ENCODE measurements around the gene UCHL5. TPM values are rescaled to one million over a fixed set of nuclear protein-coding genes. Genes with fewer than 3 reads are reported as not detected.

Gene UCHL5
- total and polyA plus RNA-seq, 2 donors (not counting 3 experiments of a cell fraction or from before 2014, with no cell fraction given): 9.8 to 45.6 TPM

DNA sequence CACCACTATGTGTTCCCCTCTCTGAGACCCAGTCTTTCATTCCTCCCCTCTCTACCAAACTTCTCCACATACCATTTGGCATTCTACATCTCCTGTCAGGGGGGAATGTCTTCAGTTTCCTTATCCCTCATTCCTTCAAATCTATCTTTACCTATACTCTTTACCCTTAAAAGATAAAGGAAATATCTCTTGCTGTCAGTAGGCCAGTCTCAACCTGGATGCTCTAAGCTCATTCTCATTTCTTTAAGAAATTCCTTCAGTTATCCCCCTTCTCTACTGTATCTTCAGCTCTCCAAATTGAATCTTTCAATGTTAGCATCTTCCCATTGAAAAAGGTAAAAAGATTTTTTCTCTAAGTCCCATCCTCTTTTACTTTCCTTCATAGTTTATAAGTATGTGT lies 6.8 kb upstream of the UCHL5 start:
- FAIRE-seq: no peak
- no peak overlapping the region for H3K9ac ChIP-seq (replicated peaks; ENCODE audit: extremely low read depth, insufficient read depth, low read length)
- H3K4me2 ChIP-seq (ENCODE audit: insufficient read depth, low read length): no peak overlapping the region
- peaks cover 85% of the 10 kb centered on the region for H3K79me2 ChIP-seq (ENCODE audit: control insufficient read depth, insufficient read depth, low read length)
- no TSS peak for BruUV-seq (replicated peaks)
- POLR2A ChIA-PET: interaction anchor here (0.6 kb wide), 1 partner anchor 498 kb away, joined by 4 read pairs; no protein-coding TSS in a partner anchor
- no peaks in the 10 kb centered on the region for H3K9me1 ChIP-seq (replicated peaks; ENCODE audit: control insufficient read depth, extremely low read depth, insufficient read depth, low read length)
- H3K27ac ChIP-seq (ENCODE audit: insufficient read depth, low read depth, low read length): no peak overlapping the region
- peaks cover 11% of the 10 kb centered on the region for H3K4me1 ChIP-seq (ENCODE audit: control insufficient read depth, extremely low read depth, insufficient read depth, low read length)
- TF ChIP-seq EZH2 (IDR thresholded peaks at IDR 0.05; ENCODE audit: borderline replicate concordance, low read depth, low read length, severe bottlenecking) (no peak), JUN (IDR thresholded peaks at IDR 0.05; ENCODE audit: borderline replicate concordance, insufficient read depth, insufficient read length, low read depth) (no peak), FOS (IDR thresholded peaks at IDR 0.05; ENCODE audit: borderline replicate concordance, insufficient read depth, low read length) (no peak), GATA2 (IDR thresholded peaks at IDR 0.05; ENCODE audit: insufficient read depth, insufficient read length, low read depth, low read length) (no peak), MYC (IDR thresholded peaks at IDR 0.05; ENCODE audit: low read depth, low read length) (no peak), POLR2AphosphoS5 (IDR thresholded peaks at IDR 0.05; ENCODE audit: insufficient read depth, low read depth, low read length) (no peak), POLR2A (IDR thresholded peaks at IDR 0.05; ENCODE audit: low read depth, low read length) (no peak)
- TF ChIP-seq, protein P1, sequence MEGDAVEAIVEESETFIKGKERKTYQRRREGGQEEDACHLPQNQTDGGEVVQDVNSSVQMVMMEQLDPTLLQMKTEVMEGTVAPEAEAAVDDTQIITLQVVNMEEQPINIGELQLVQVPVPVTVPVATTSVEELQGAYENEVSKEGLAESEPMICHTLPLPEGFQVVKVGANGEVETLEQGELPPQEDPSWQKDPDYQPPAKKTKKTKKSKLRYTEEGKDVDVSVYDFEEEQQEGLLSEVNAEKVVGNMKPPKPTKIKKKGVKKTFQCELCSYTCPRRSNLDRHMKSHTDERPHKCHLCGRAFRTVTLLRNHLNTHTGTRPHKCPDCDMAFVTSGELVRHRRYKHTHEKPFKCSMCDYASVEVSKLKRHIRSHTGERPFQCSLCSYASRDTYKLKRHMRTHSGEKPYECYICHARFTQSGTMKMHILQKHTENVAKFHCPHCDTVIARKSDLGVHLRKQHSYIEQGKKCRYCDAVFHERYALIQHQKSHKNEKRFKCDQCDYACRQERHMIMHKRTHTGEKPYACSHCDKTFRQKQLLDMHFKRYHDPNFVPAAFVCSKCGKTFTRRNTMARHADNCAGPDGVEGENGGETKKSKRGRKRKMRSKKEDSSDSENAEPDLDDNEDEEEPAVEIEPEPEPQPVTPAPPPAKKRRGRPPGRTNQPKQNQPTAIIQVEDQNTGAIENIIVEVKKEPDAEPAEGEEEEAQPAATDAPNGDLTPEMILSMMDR (IDR thresholded peaks at IDR 0.05; ENCODE audit: extremely low read depth in 1 of 2, insufficient read depth in 1 of 2, low read depth in 1 of 2, low read length in 2 of 2): no peak
- TF ChIP-seq, protein P2, sequence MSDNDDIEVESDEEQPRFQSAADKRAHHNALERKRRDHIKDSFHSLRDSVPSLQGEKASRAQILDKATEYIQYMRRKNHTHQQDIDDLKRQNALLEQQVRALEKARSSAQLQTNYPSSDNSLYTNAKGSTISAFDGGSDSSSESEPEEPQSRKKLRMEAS (IDR thresholded peaks at IDR 0.05; ENCODE audit: insufficient read depth, insufficient read length): no peak
- no peak overlapping the region for H2AFZ ChIP-seq (ENCODE audit: low read depth, low read length)
- peaks cover 0 to 7% of the 10 kb centered on the region in 2 experiments for H3K36me3 ChIP-seq (ENCODE audit: control insufficient read depth in 2 of 2, extremely low read depth in 1 of 2, insufficient read depth in 2 of 2, low read length in 2 of 2)
- no peak overlapping the region for H3K4me3 ChIP-seq (replicated peaks in 1 of 3; ENCODE audit: insufficient read depth in 1 of 3, low read depth in 1 of 3, low read length in 3 of 3)
- intact Hi-C loops (cut with micrococcal nuclease): no loop called here
- no peaks in the 10 kb centered on the region for H3K27me3 ChIP-seq (ENCODE audit: control insufficient read depth in 2 of 2, insufficient read depth in 2 of 2, low read length in 2 of 2)
- dilution Hi-C loops (cut with MboI; ENCODE audit: extremely low pct_ligation_motif_present, low sequenced_read_pairs): no loop called here
- peaks cover 4% of the 10 kb centered on the region for H4K20me1 ChIP-seq (replicated peaks; ENCODE audit: control insufficient read depth, extremely low read depth, insufficient read depth, low read length)
- CTCF ChIA-PET: interaction anchor here (0.6 to 1.2 kb wide), 3 partner anchors 14 to 20 kb away, joined by 3 read pairs; no protein-coding TSS in a partner anchor
- no peak for DNase-seq (ENCODE audit: low read depth, low spot score)
- H3K9me3 ChIP-seq (replicated peaks; ENCODE audit: control insufficient read depth, insufficient read depth, low read length): no peaks in the 10 kb centered on the region

All from endothelial cell of umbilical vein (primary cell).